IPS-18a (cell line): Measurements from ENCODE around the gene CCR8.

Experiments used
- H3K27ac ChIP-seq: one replicate; pipeline ENCODE4 v1.5.1; 2013; ENCODE audit warnings: low read length
- H3K27me3 ChIP-seq: one replicate; pipeline ENCODE4 v1.6.1; 2013; ENCODE audit warnings: mild to moderate bottlenecking, low read length; ENCODE audit not compliant: control insufficient read depth, insufficient read depth
- H3K36me3 ChIP-seq: one replicate; pipeline ENCODE4 v1.6.1; 2013; ENCODE audit warnings: low read depth, low read length; ENCODE audit not compliant: control insufficient read depth
- H3K4me1 ChIP-seq: one replicate; pipeline ENCODE4 v1.6.1; 2013; ENCODE audit warnings: low read depth, low read length; ENCODE audit not compliant: control insufficient read depth
- H3K4me3 ChIP-seq: one replicate; pipeline ENCODE4 v1.5.1; 2013; ENCODE audit warnings: low read length
- H3K9ac ChIP-seq: one replicate; pipeline ENCODE4 v1.6.1; 2013; ENCODE audit warnings: mild to moderate bottlenecking, low read length, moderate library complexity
- H3K9me3 ChIP-seq: one replicate; pipeline ENCODE4 v1.6.1; 2013; ENCODE audit warnings: low read depth, low read length; ENCODE audit not compliant: control insufficient read depth

The CCR8 gene

DNA sequence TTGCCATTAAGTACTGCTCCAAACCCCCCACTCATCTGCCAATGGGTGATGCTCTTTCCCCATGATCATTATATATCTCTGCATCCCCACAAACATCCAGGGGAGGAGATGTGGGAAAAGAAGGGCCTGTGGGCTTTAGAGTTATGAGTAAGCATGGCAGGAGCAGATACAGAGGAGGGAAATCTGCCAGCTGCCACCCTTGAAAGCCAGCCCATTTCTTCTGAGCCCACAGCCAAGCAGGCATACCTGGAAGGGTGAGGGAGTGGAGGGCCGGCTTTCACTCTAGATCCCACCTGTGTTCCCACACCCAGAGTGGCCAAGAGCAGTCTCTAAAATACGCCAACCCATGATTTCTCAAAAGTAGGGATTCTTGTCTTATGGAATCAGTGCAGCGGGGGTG is 51.9 kb downstream of the CCR8 start:
- Histone ChIP-seq H3K36me3 (no peaks in the 10 kb centered on the region), H3K9me3 (no peaks in the 10 kb centered on the region), H3K27ac (no peak overlapping the region), H3K9ac (no peak overlapping the region), H3K4me3 (no peak overlapping the region), H3K4me1 (peaks cover 22% of the 10 kb centered on the region), H3K27me3 (no peaks in the 10 kb centered on the region)
